NB4 (cell line): Measurements from ENCODE around the gene PKIG.

Source experiments
- CTCF ChIP-seq: IDR thresholded peaks from one replicate; pipeline ENCODE4 v1.5.1; 2012; ENCODE audit warnings: low read depth, low read length
- MAX ChIP-seq: IDR thresholded peaks from 2 replicates; pipeline ENCODE4 v1.6.1; 2011; ENCODE audit warnings: low read depth, low read length
- MYC ChIP-seq: IDR thresholded peaks from 2 replicates; pipeline ENCODE4 v1.6.1; 2011; ENCODE audit warnings: low read depth, low read length
- POLR2A ChIP-seq: IDR thresholded peaks from 2 replicates; pipeline ENCODE4 v1.6.1; 2011; ENCODE audit warnings: mild to moderate bottlenecking; ENCODE audit not compliant: insufficient read length; ENCODE audit errors: extremely low read depth

GRCh38 chr20:44547419-44547818, 35.0 kb upstream of the PKIG start:
- TF ChIP-seq CTCF (no peak), MAX (no peak), POLR2A (no peak), MYC (no peak)
